IPS-11a (cell line): ENCODE results near the gene GRIK4.

ENCODE experiments used
- H3K4me3 ChIP-seq: one replicate; pipeline ENCODE4 v1.5.1; 2013; ENCODE audit warnings: low read depth, low read length, control low read depth

The GRIK4 gene

DNA sequence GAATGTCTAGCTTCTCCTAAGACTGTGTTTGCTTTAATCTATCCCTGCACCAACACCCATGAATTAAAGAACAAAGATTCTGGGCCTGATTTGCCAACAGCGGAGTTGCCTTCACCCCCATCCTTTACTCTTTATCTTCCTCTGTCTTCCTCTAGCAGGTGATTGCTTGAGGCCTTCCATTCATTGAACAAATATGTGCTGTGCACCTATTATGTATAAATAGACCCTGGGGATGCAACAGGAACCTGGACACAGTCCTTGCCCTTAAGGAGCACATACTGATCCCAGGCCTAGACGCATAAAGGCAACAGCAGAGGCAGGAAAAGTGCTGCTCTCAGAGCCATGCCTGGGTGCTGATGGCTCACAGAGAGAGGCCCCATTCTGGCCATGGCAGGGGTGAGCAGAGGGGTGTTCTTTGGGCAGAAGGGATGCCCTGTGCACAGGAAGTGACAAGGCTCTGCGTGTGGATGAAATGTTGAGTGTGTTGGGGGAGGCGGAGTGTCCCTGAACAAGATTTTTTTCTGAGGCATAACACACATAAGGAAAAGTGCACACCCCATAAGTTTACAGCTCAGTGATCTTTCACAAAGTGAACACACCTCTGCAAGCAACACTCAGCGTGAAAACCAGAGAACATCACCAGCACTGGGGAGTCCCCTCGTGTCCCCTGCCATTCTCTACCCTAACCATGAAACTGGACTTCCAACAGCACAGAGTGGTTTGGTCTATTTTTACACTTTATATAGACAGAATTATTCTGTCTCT is 145.9 kb downstream of the GRIK4 start:
- H3K4me3 ChIP-seq: no peak overlapping the region

DNA sequence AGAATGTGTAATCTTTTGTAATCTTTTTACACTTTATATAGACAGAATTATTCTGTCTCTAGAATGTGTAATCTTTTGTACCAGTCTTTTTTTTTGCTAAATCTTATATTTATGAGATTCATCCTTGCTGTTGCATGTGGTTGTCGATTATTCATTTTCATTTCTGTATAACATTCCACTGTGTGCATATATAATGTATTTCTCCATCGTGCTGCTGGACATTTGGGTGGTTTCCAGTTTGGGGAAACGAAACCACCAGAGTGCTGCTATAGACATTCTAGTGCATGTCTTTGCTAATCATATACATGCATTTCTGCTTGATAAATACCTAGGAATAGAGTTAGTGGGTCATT is 146.5 kb downstream of the GRIK4 start:
- H3K4me3 ChIP-seq: no peak overlapping the region

DNA sequence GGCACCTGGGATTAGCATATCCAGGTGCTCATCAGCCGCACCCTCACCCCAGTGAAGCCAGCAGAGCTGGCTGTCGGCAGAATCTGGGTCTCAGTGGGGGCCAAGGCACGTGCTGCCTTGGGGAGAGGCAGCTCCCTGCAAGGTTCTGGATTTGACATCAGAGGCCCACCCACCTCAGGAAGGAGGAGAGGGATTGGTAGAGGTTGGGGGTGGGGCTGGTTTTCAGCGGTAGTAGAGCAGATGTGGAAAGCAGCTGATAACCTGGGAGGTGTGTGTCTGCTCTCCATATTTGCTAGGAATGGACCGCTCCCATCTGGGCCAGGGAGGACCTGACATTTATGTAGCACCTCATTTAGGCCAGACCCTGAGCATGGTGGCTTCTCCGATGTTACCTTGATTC is 147.5 kb downstream of the GRIK4 start:
- H3K4me3 ChIP-seq: no peak overlapping the region

DNA sequence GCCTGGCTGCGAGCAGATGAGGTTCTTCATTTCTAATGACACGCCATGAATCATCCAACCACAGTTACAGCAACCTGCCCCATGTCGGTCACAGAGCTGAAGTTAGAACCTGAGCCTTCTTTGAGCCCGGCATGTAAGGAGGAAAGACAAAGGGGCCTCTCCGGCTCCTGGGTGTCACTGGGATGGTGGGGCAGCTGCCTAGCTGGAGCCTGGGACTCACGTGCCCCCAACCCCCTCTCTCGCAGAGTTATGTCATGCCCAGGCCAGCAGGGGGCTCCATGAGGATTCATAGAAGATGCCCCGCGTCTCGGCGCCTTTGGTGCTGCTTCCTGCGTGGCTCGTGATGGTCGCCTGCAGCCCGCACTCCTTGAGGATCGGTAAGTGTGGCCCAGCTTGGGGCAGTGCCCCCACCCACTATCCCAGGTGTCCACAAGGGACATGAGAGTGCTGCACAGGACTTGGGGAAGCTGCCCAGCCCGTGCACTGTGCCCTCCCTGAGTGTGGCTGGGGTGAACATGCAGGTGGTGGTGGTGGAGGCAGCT is 148.5 kb downstream of the GRIK4 start:
- no peak overlapping the region for H3K4me3 ChIP-seq

DNA sequence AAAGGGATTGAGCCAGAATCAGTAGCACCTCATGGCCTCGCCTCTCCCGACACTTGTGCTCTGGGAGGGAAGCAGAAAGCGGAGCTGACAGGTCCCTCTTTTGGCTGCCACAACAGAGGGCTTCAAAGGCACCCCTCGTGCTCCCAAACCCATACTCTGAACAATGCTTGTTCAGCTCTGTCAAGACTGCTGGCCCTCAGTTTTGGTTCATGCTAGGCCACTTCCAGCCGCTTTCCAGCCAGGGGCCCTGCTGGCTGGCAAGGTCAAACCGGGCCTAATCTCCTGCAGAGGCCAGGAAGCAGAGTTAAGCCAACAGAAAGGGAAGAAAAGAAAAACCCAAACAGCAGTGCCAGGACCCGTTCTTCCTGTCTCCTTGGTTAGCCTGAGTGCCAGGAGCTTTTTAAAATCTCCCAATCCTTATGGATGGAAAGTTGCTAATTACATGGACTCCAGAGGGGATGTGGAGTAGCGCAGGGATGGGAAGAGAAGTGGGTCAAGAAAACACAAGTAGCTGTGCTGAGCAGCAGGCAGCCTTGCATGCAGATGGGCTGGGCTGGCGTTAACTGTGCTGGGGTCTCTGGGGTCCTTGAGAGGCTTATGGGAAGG is 150.6 kb downstream of the GRIK4 start:
- no peak overlapping the region for H3K4me3 ChIP-seq

DNA sequence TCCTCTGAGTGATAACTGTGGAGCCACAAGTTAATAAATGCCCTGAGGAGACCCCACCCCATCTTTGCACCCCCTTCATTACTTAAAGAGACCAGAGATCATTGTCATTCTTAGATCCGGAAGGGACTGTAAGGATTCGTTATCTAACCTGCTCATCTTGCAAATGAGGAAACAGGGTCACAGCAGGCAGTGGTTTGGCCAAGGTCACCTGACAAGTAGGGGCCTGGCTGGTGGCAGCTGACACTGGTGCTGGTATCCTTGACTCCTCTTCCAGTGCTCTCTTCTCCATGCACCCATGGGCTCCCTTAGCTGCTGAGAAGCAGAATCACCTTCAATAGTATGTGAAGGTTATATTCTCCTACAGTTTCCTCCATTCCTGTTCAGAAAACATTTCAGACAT is 151.6 kb downstream of the GRIK4 start:
- H3K4me3 ChIP-seq: no peak overlapping the region

DNA sequence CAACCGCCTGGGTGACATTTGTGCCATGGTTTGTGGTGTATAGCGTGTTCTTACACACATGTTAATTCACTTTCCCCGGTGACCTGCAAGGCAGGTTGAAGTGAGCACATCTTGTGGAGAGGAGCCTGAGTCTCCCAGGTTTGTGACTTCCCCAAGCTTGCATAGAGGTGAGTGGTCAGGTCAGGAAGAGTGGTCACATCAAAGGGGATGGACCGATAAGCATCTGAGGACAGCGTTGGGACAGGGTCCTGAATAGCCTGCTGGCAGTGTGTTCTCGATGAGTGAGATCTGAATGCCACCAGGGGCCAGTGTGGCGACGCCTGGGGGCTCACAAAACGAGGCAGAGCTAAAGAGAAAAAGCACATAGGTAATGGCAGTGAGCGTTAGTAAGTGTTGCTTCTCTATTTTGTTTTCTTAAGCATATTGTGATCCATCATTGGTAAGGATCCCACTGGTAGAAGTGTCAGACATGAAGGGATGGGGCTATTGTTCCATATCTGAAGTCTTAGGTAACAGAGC is 154.6 kb downstream of the GRIK4 start:
- H3K4me3 ChIP-seq: no peak overlapping the region

DNA sequence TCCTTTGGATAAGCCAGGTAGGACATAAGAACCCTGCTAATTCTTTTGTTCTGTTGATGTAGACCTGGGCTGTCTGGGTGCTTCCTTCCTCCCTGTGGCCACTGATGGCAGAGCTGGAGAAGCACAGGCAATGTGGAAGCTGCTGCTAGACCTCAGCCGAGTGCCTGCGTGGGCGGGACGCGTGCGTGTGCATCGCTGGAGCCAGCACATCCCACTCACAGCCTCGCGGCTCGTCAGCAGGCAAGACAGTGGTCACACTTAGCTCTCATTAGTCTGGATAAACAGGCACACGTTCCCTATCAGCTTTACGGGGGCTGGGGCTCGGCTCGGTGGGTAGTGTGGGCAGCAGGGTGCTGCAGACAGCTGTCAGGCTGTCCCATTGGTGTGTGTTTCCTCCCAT is 155.7 kb downstream of the GRIK4 start:
- H3K4me3 ChIP-seq: no peak overlapping the region

DNA sequence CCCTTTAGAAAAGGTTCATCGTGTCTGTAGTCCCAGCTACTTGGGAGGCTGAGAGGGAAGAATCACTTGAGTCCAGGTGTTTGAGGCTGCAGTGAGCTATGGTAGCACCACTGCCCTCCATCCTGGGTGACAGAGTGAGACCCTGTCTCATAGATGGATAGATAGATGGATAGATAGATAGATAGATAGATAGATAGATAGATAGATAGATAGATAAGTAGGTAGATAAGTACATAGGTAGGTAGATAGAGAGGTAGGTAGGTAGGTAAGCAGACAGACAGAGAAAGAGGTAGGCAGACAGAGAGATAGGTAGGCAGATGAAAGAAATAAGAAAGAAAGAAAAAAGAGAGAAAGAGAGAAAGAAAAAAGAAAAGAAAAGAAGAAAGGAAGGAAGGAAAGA is 156.4 kb downstream of the GRIK4 start:
- no peak overlapping the region for H3K4me3 ChIP-seq

DNA sequence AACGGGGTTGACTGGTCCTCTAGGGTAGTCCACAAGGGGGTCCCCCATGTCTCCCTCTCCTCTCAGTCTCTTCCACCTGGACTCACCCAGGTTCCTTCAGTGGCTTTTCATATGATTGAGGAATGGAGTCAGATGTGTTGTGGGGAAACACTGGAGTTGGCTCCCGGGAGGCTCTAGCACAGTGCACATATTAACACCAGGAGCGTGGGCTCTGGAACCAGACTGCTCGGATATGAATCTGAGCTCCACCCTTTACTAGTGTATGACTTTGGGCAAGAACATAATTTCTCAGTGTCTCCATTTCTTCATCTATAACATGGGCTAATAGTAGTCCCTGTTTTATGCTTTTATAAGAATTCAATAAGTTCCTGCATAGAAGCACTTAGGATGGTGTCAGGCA is 157.0 kb downstream of the GRIK4 start:
- H3K4me3 ChIP-seq: no peak overlapping the region

DNA sequence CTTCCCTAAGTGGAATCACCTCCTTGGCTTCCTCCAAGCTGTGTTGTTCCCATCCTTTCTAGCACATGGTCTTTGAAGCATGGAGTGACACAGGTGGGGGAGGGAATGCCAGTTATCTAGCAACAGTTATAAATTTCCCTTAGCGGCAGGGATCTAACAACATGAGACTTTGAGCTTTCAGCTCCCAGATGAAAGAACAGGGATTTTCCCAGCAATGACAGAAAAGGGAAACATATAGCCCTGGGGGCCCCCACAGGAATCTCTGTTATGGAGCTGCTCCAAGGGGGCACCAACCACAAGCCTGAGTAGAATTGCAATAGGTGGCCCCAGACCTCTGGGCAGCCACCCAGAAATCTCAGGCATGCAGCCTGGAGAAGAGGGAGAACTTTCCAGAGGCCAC is 163.0 kb downstream of the GRIK4 start:
- no peak overlapping the region for H3K4me3 ChIP-seq

DNA sequence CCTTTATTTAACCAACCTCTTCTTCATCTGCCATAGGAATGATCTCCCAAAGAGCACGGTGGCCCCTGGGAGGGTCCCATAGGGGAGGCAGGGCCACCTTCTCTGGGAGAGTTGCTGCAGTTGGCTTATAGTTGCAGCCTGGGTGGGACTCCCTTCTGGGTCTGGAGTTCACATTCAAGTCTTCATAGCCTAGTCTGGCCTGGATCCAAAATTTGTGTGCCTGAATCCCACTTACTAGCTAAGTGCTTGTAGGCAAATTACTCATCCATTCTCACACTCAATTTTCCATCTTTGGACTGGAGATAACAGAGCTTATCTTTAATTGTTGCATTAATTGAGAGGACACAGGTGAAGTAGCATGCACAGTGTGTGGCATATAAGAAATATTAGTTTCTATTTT is 163.6 kb downstream of the GRIK4 start:
- no peak overlapping the region for H3K4me3 ChIP-seq

DNA sequence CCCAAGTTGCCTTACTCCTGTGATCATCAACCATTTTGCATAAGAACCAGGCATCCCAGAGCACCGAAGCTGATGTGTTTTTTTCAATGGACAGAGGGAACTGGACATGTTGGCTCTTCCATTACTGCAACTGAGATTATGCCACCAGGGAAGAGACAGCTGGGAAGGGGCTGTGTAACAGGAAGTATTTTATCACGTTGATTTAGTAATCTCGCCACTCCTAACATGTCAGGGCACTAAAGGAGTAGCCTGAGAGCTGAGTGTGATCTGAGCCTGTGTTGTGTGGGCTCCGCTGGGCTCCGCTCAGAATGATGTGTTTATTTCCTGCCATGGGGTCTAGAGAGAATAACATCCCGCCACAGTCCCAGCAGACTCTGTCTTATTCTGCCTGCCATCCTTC is 165.4 kb downstream of the GRIK4 start:
- no peak overlapping the region for H3K4me3 ChIP-seq

DNA sequence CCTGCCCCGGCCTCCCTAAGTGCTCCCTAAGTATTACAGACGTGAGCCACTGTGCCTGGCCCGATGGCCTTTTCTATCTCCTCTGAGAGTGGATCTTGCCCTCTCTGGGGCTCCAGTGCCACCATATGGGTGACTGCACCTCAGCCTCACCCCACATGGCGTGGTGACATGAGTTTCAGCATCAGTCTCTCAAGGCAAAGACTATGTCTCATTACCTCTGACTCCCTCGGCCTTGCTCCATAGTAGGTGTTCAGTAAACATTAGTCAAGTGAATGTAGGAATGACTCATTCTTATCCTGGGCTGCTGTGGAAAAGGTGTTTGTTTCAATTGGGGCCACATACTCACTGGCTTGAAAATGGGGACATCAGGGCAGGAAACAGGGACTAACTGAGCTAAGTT is 168.8 kb downstream of the GRIK4 start:
- H3K4me3 ChIP-seq: no peak overlapping the region

DNA sequence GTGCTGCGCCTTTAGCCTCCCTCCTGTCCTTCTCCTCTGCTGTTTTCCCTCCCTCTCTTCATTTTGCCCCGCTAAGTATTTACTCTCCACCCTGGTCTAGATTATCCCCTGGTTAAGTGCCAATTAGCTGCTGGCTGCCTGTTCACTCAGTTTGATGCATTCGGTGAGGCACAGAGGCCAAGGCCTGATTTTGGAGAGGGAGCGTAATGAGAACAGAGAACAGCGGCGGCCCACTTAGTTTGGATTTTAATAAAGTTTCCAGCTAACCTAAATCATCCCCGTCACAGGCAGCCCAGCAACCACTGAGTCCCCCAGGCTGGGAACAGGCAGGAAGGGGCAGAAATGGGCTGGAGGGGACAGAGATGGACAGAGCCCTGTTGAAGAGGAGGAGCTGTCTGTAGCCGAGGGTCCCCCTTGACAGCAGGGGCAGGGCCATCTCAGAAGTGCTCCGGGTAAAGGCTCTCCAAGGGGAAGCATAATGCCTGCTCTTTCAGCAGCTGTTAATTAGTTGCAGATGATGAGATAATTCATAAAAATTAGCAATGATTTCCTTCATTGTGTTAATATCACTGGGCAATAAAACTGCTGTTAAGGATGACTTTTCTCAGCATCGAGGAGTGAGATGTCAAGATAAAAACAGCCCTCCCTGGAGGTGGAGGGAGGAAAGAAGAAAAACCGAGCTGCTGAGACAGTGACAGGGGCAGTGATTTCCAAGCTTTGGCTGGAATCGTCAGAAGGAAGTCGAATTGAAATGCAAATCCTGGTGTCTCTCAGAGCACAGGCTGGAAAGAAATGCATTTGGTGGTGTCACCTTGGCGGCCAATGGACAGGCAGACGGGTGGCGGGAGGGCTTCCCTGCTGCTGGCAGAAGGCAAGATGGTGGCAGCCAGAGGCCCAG is 170.1 kb downstream of the GRIK4 start:
- H3K4me3 ChIP-seq: no peak overlapping the region

DNA sequence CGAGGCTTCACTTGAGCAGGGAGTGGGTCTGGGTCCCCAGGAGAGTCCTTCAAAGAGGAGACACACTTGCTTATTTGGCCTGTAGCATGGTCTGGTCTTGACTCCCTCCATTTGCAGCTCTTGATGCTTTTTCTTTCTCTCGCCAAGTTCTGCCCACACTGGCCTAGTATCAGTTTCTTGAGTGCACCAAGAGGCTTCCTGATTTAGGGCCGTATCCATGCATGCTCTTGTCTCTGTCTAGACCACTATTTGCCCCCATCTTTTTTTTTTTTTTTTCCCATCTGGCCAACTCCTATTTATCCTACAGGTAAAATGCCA is 170.7 kb downstream of the GRIK4 start:
- no peak overlapping the region for H3K4me3 ChIP-seq

DNA sequence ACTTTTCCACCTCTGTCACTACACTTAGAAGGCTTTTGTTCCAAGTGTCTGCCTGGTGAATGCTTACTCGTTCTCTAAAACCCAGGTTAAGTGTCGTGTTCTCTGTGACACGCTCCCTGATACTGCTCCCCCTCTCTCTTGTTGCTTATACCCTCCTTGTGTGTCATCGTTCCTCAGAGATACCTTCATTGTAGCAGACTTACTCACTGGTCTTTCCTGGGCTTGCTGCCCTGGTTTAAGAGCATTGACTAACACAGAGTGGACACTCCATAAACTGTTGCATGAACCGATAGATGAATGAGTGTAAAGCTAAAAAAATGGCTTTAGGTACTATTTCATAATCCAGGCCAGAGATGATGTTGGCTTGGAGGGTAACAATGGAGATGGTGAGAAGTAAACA is 171.3 kb downstream of the GRIK4 start:
- no peak overlapping the region for H3K4me3 ChIP-seq

DNA sequence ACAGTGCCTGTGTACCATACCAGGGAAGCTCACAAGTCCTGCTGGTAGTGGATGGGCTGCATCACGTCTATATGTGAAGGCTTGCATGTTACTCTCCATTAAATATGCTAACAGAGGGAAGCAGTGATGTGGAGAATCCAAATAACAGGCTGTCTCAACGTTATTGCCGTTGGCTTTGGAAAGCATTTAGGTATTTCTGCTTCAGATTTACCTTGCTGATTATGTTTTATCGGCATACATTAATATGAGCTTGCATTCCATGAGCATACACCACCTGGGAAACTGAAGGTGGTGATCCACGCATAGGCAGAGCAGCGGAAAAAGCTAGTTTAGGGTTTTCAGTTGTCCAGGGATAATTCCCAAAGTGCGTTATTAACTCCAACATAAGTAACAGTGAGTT is 175.0 kb downstream of the GRIK4 start:
- no peak overlapping the region for H3K4me3 ChIP-seq

DNA sequence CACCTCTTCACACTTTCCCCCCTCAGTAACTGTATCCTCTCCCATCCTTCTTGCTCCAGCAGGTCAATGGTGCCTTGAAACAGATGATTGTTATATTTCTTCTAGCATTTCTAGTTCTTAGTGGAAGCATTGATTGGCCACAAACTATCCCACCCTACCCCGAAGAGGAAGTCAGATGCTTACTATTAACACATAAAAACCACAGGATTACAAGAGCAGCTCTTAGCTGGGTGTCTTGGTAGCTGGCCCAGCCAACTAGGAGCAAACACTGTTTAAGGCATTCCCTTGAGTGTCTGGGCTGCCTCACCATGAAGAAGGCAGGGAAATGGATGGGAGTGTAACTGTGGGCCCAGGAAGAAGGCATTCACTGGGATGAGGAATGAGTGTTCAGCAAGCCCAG is 176.6 kb downstream of the GRIK4 start:
- H3K4me3 ChIP-seq: no peak overlapping the region

DNA sequence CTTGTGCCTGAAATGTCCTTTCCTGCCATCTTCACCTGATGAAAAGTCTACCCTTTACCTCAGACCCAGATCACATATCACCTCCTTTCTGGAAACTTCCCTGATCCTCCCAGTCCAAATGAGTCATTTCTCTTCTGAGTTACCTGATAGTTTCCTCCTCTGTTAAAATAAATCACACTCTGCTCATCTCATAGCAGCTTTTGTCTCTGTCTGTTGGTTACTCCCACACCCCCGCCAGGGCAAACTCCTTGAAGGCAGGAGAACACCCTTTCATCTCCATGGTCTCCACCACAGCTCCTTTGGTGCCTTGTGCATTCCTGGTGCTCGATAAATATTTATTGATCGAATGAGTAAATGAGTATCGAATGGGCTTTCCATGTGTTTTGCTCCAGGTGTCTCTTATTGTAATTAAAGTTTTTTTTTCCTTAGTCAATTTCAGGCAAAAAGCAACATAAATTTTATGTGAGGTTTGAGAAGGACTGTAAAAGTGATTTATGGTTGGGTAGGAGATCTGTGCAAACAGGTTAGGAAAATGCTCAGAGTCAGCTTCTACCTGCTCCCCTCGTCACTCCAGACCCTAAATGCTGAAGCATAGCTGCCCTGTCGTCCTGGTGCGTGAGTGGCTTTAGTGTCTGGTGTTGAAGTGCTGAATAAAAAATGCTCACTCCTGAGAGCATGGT is 178.2 kb downstream of the GRIK4 start:
- H3K4me3 ChIP-seq: no peak overlapping the region

DNA sequence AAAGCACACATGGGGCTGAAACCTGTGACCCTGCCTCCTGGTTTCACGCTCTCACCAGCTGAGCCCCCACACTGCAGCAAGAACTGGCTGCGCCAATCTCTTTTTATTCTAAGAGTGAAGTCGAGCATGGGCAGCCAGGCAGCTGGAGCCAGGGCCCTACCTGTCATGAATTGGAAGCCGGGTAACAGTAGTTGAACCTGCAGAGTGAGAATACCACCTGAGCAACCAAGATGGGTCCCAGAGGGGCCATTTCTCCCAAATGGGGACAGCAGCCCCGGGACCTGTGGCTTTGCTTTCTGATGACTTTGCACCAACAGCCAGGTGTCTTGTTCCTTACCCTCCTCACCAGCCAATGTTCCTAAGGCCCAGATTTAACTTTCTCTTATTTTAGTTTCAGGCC is 178.9 kb downstream of the GRIK4 start:
- H3K4me3 ChIP-seq: no peak overlapping the region
